Transverse colon (tissue), 3 donors: ENCODE results near the gene SMCO2.

Experiments
- EP300 ChIP-seq: sonication (generic); formaldehyde crosslinking; IDR thresholded peaks from one replicate; pipeline ENCODE4 v1.6.1; 2017; ENCODE audit warnings: antibody characterized with exemption, low read depth
- POLR2A ChIP-seq: fragments of 450-650 bp; IDR thresholded peaks from one replicate; pipeline ENCODE4 v1.6.1; 2016; ENCODE audit warnings: antibody characterized with exemption, mild to moderate bottlenecking, moderate library complexity
- TF ChIP-seq, protein P1 (sequence below), 5 experiments: fragments of 200-600 bp in 3 of 5; fragments of 450-650 bp in 2 of 5; sonication (generic) in 3 of 5; IDR thresholded peaks; 1 replicate in 2 of 5; 2 replicates in 3 of 5; pipeline ENCODE4 v1.5.1; 2016 to 2017; ENCODE audit warnings: antibody characterized with exemption in 5 of 5, inconsistent platforms in 3 of 5, mild to moderate bottlenecking in 2 of 5, moderate library complexity in 1 of 5

DNA sequence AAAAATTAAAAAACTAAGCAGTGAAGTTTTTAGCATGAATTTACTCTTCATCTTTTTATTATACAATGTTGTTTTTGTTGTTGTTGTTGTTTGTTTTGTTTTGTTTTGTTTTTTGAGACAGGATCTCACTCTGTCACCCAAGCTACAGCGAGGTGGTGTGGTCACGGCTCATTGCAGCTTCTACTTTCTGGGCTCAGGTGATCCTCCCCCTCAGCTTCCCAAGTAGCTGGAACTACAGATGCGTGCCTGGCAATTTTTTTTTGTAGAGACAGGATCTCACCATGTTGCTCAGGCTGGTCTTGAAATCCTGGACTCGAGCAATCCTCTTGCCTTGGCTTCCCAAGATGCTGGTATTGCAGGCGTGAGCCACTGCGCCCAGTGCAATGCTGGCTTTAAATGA, 88.8 kb downstream of the SMCO2 start:
- TF ChIP-seq, protein P1, sequence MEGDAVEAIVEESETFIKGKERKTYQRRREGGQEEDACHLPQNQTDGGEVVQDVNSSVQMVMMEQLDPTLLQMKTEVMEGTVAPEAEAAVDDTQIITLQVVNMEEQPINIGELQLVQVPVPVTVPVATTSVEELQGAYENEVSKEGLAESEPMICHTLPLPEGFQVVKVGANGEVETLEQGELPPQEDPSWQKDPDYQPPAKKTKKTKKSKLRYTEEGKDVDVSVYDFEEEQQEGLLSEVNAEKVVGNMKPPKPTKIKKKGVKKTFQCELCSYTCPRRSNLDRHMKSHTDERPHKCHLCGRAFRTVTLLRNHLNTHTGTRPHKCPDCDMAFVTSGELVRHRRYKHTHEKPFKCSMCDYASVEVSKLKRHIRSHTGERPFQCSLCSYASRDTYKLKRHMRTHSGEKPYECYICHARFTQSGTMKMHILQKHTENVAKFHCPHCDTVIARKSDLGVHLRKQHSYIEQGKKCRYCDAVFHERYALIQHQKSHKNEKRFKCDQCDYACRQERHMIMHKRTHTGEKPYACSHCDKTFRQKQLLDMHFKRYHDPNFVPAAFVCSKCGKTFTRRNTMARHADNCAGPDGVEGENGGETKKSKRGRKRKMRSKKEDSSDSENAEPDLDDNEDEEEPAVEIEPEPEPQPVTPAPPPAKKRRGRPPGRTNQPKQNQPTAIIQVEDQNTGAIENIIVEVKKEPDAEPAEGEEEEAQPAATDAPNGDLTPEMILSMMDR (IDR thresholded peaks at IDR 0.05) = no peak
- no peak for TF ChIP-seq EP300
- no peak for TF ChIP-seq POLR2A
